Neutrophil (primary cell): ENCODE measurements around the gene ILDR1.

Source experiments
- H3K27ac ChIP-seq: fragments of 200-600 bp; sonication (generic); 2 replicates; pipeline ENCODE4 v1.5.1; 2016; ENCODE audit warnings: mild to moderate bottlenecking, moderate library complexity
- H3K27me3 ChIP-seq: fragments of 200-600 bp; sonication (generic); 2 replicates; pipeline ENCODE4 v1.6.0; 2016; ENCODE audit warnings: mild to moderate bottlenecking
- H3K36me3 ChIP-seq: fragments of 200-600 bp; sonication (generic); 2 replicates; pipeline ENCODE4 v1.5.1; 2017
- H3K4me1 ChIP-seq, 2 experiments: fragments of 200-600 bp in 1 of 2; sonication (generic) in 1 of 2; 1 replicate in 1 of 2; 2 replicates in 1 of 2; pipeline versions ENCODE4 v1.5.1 to v1.6.1; 2013 to 2016; ENCODE audit warnings: low read depth in 1 of 2, low read length in 1 of 2, mild to moderate bottlenecking in 1 of 2, moderate library complexity in 1 of 2; ENCODE audit not compliant: control insufficient read depth in 1 of 2, insufficient read depth in 1 of 2
- H3K4me3 ChIP-seq, 2 experiments: fragments of 200-600 bp in 1 of 2; sonication (generic) in 1 of 2; 1 replicate in 1 of 2; 2 replicates in 1 of 2; pipeline ENCODE4 v1.5.1; 2013 to 2016; ENCODE audit warnings: low read depth in 1 of 2, low read length in 1 of 2, mild to moderate bottlenecking in 1 of 2, moderate library complexity in 1 of 2
- H3K9me3 ChIP-seq: fragments of 200-600 bp; sonication (generic); 2 replicates; pipeline ENCODE4 v1.5.1; 2016
- TF ChIP-seq, protein P1 (sequence below): fragments of 200-600 bp; sonication (generic); IDR thresholded peaks from 2 replicates; pipeline ENCODE4 v1.5.1; 2016; ENCODE audit warnings: antibody characterized with exemption

Gene ILDR1

GRCh38 chr3:121958801-121959200, 63.2 kb downstream of the ILDR1 start:
- no peaks in the 10 kb centered on the region for H3K4me1 ChIP-seq
- H3K9me3 ChIP-seq = no peaks in the 10 kb centered on the region
- H3K27ac ChIP-seq = no peak overlapping the region
- H3K36me3 ChIP-seq = peaks cover 14% of the 10 kb centered on the region
- H3K4me3 ChIP-seq = no peak overlapping the region
- no peaks in the 10 kb centered on the region for H3K27me3 ChIP-seq
- TF ChIP-seq, protein P1, sequence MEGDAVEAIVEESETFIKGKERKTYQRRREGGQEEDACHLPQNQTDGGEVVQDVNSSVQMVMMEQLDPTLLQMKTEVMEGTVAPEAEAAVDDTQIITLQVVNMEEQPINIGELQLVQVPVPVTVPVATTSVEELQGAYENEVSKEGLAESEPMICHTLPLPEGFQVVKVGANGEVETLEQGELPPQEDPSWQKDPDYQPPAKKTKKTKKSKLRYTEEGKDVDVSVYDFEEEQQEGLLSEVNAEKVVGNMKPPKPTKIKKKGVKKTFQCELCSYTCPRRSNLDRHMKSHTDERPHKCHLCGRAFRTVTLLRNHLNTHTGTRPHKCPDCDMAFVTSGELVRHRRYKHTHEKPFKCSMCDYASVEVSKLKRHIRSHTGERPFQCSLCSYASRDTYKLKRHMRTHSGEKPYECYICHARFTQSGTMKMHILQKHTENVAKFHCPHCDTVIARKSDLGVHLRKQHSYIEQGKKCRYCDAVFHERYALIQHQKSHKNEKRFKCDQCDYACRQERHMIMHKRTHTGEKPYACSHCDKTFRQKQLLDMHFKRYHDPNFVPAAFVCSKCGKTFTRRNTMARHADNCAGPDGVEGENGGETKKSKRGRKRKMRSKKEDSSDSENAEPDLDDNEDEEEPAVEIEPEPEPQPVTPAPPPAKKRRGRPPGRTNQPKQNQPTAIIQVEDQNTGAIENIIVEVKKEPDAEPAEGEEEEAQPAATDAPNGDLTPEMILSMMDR = no peak

- H3K9me3 ChIP-seq = no peaks in the 10 kb centered on the region
- TF ChIP-seq, protein P1 = no peak
- no peak overlapping the region for H3K4me3 ChIP-seq
- H3K36me3 ChIP-seq = peaks cover 14% of the 10 kb centered on the region
- no peak overlapping the region for H3K27ac ChIP-seq
- H3K4me1 ChIP-seq = no peaks in the 10 kb centered on the region
- H3K27me3 ChIP-seq = no peaks in the 10 kb centered on the region
Observed at GRCh38 chr3:121957674-121958415, 64.2 kb downstream of the ILDR1 start.

DNA sequence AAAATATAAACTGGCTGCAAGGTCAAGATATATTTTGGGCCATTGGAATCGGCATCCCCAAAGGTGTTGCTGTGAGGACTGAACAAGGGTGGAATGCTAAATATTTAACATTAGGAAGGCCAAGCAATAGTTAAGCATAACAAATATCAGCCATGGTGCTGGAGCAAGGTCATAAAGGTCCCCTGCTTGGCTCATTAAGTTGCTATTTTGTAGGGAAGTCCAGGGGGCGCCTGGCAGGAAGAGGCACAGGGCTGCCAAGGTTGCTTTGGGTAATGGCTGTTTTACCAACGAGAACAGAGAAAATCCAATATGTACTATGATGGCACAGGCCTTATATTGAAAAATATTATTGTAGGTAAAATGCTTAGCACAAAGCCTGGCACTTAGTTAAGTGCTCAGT, 65.7 kb downstream of the ILDR1 start:
- Histone ChIP-seq H3K27me3 (no peaks in the 10 kb centered on the region), H3K9me3 (peaks cover 4% of the 10 kb centered on the region), H3K36me3 (peaks cover 16% of the 10 kb centered on the region), H3K4me3 (no peak overlapping the region), H3K4me1 (no peaks in the 10 kb centered on the region), H3K27ac (no peak overlapping the region)
- TF ChIP-seq, protein P1 = no peak

- no peaks in the 10 kb centered on the region for H3K4me1 ChIP-seq
- peaks cover 4% of the 10 kb centered on the region for H3K9me3 ChIP-seq
- H3K36me3 ChIP-seq = peaks cover 6% of the 10 kb centered on the region
- TF ChIP-seq, protein P1 = no peak
- H3K27ac ChIP-seq = no peak overlapping the region
- H3K4me3 ChIP-seq = no peak overlapping the region
- no peaks in the 10 kb centered on the region for H3K27me3 ChIP-seq
Observed at GRCh38 chr3:121951291-121951919, 70.6 kb downstream of the ILDR1 start.

DNA sequence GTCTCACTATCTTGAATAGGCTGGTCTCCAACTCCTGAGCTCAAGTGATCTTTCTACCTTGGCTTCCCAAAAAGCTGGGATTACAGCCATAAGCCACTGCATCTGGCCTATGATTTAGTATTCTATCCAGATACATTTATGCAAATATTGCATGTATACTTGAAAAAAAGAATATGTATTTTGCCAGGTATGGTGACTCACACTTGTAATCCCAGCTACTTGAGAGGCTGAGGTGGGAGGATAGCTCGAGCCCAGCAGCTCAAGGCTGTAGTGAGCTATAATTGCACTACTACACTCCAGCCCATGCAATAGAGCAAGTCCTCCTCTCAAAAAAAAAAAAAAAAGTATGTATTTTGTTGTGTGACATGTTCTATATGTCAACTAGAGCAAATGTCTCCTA, 73.4 kb downstream of the ILDR1 start:
- peaks cover 4% of the 10 kb centered on the region for H3K9me3 ChIP-seq
- TF ChIP-seq, protein P1 = no peak
- no peak overlapping the region for H3K4me3 ChIP-seq
- H3K36me3 ChIP-seq = peaks cover 24% of the 10 kb centered on the region
- H3K4me1 ChIP-seq = no peaks in the 10 kb centered on the region
- H3K27ac ChIP-seq = no peak overlapping the region
- no peaks in the 10 kb centered on the region for H3K27me3 ChIP-seq
